IMR-90 (cell line): Measurements from ENCODE around the gene COL25A1. TPM values are rescaled to one million over a fixed set of nuclear protein-coding genes. Genes with fewer than 3 reads are reported as not detected.
A peak's percentile ranks its signal among the peaks of the same experiment; 100 is the strongest.

Source experiments
- ATAC-seq: fragments of 200-7000 bp; cut with Tn5 transposase; 2 replicates; pipeline ENCODE4 v1.9.1; 2020; ENCODE audit warnings: low read depth, mild to moderate bottlenecking, moderate library complexity
- BruUV-seq: library from RNA; stranded (reverse); fragments of 400-500 nt; replicated peaks from 2 replicates; lab custom pipeline; 2021; lab: Mats Ljungman, UMichigan
- CTCF ChIA-PET: fragments of 300-600 bp; formaldehyde crosslinking; extraction: SDS; loops from one replicate; lab custom pipeline; 2021; ENCODE audit warnings: antibody characterized with exemption; lab: Yijun Ruan, JAX
- POLR2A ChIA-PET: fragments of 300-600 bp; sonication (Branson Sonifier 250); formaldehyde crosslinking; loops from one replicate; lab custom pipeline; 2022; ENCODE audit warnings: antibody characterized with exemption; ENCODE audit not compliant: unreplicated experiment; lab: Charles Lee
- DNase-seq: peaks from one replicate; pipeline ENCODE4 v3.0.0; 2013
- H2AFZ ChIP-seq: replicated peaks from 2 replicates; pipeline ENCODE3; 2013; ENCODE audit warnings: low read length, mild to moderate bottlenecking; ENCODE audit not compliant: poor library complexity
- H2AK5ac ChIP-seq: 2 replicates; pipeline ENCODE4 v1.6.1; 2013; ENCODE audit warnings: low read depth, low read length, inconsistent platforms
- H2AK9ac ChIP-seq: replicated peaks from 2 replicates; pipeline ENCODE3; 2013; ENCODE audit warnings: mild to moderate bottlenecking, low read depth, low read length, moderate library complexity; ENCODE audit not compliant: poor library complexity
- H2BK120ac ChIP-seq: 2 replicates; pipeline ENCODE4 v1.6.1; 2013; ENCODE audit warnings: low read depth, low read length, inconsistent platforms
- H2BK15ac ChIP-seq: 3 replicates; pipeline ENCODE4 v1.6.1; 2013; ENCODE audit warnings: low read depth, low read length, inconsistent platforms
- H2BK20ac ChIP-seq: 2 replicates; pipeline ENCODE4 v1.6.1; 2013; ENCODE audit warnings: low read depth, mild to moderate bottlenecking, inconsistent platforms, low read length, moderate library complexity
- H2BK5ac ChIP-seq: 2 replicates; pipeline ENCODE4 v1.6.1; 2013; ENCODE audit warnings: mild to moderate bottlenecking, low read depth, low read length, inconsistent platforms; ENCODE audit not compliant: poor library complexity, severe bottlenecking
- H3K14ac ChIP-seq: replicated peaks from 2 replicates; pipeline ENCODE4 v1.6.1; 2013; ENCODE audit warnings: low read depth, low read length, inconsistent platforms
- H3K18ac ChIP-seq: 2 replicates; pipeline ENCODE4 v1.6.1; 2013; ENCODE audit warnings: low read depth, low read length, control low read depth
- H3K23ac ChIP-seq: 2 replicates; pipeline ENCODE4 v1.6.1; 2013; ENCODE audit warnings: low read depth, low read length, inconsistent platforms
- H3K27ac ChIP-seq: 2 replicates; pipeline ENCODE4 v1.5.1; 2013; ENCODE audit warnings: mild to moderate bottlenecking, control low read depth, low read length; ENCODE audit not compliant: insufficient read depth
- H3K27me3 ChIP-seq: 2 replicates; pipeline ENCODE4 v1.6.1; 2013; ENCODE audit warnings: low read length; ENCODE audit not compliant: control insufficient read depth, insufficient read depth
- H3K36me3 ChIP-seq: 2 replicates; pipeline ENCODE4 v1.6.1; 2013; ENCODE audit warnings: low read length, mixed read lengths; ENCODE audit not compliant: control insufficient read depth, insufficient read depth
- H3K4ac ChIP-seq: 2 replicates; pipeline ENCODE4 v1.6.1; 2013; ENCODE audit warnings: low read depth, low read length, inconsistent platforms
- H3K4me1 ChIP-seq: 2 replicates; pipeline ENCODE4 v1.6.1; 2013; ENCODE audit warnings: low read length, mixed read lengths; ENCODE audit not compliant: control insufficient read depth, insufficient read depth
- H3K4me2 ChIP-seq: 2 replicates; pipeline ENCODE4 v1.6.1; 2013; ENCODE audit warnings: low read depth, mild to moderate bottlenecking, control low read depth, low read length, moderate library complexity
- H3K4me3 ChIP-seq: 2 replicates; pipeline ENCODE4 v1.5.1; 2013; ENCODE audit warnings: low read depth, mild to moderate bottlenecking, control low read depth, low read length, moderate library complexity; ENCODE audit not compliant: insufficient read depth
- H3K56ac ChIP-seq: 2 replicates; pipeline ENCODE4 v1.6.1; 2013; ENCODE audit warnings: low read length, inconsistent platforms; ENCODE audit not compliant: insufficient read depth; ENCODE audit errors: extremely low read depth
- H3K79me1 ChIP-seq, 2 experiments: 2 replicates each; pipeline ENCODE4 v1.6.1; 2013; ENCODE audit warnings: low read length in 2 of 2, inconsistent platforms in 1 of 2, low read depth in 1 of 2
- H3K9ac ChIP-seq: 2 replicates; pipeline ENCODE4 v1.6.1; 2013; ENCODE audit warnings: low read depth, low read length, control low read depth
- H3K9me1 ChIP-seq: 2 replicates; pipeline ENCODE4 v1.6.1; 2013; ENCODE audit warnings: low read length, inconsistent platforms; ENCODE audit not compliant: insufficient read depth
- H3K9me3 ChIP-seq: 2 replicates; pipeline ENCODE4 v1.6.1; 2013; ENCODE audit warnings: low read length; ENCODE audit not compliant: control insufficient read depth, insufficient read depth
- H4K20me1 ChIP-seq: 2 replicates; pipeline ENCODE4 v1.6.1; 2013; ENCODE audit warnings: low read length, inconsistent platforms; ENCODE audit not compliant: insufficient read depth
- H4K5ac ChIP-seq: 2 replicates; pipeline ENCODE4 v1.6.1; 2013; ENCODE audit warnings: mild to moderate bottlenecking, low read depth, low read length, control low read depth
- H4K8ac ChIP-seq, 2 experiments: 2 replicates each; pipeline ENCODE4 v1.6.1; 2013; ENCODE audit warnings: low read depth in 2 of 2, low read length in 2 of 2, control low read depth in 1 of 2, inconsistent platforms in 1 of 2
- H4K91ac ChIP-seq: 2 replicates; pipeline ENCODE4 v1.6.1; 2013; ENCODE audit warnings: low read depth, low read length, inconsistent platforms; ENCODE audit not compliant: insufficient read depth
- BHLHE40 ChIP-seq: fragments of 150-350 bp; IDR thresholded peaks from 2 replicates; pipeline ENCODE4 v1.6.1; 2016; ENCODE audit warnings: mild to moderate bottlenecking, low read depth, low read length
- CEBPB ChIP-seq: IDR thresholded peaks from 2 replicates; pipeline ENCODE4 v1.6.1; 2012; ENCODE audit warnings: low read depth, low read length, improper control_type of control experiment
- CHD1 ChIP-seq: IDR thresholded peaks from 2 replicates; pipeline ENCODE4 v1.6.1; 2012; ENCODE audit warnings: low read depth, low read length, improper control_type of control experiment
- CTCF ChIP-seq: conservative IDR thresholded peaks from 2 replicates; pipeline ENCODE4 v1.5.1; 2012; ENCODE audit warnings: mild to moderate bottlenecking, low read depth, low read length, improper control_type of control experiment
- ELK1 ChIP-seq: fragments of 150-350 bp; IDR thresholded peaks from 2 replicates; pipeline ENCODE4 v1.6.1; 2016; ENCODE audit warnings: low read depth, mild to moderate bottlenecking, low read length, moderate library complexity, borderline replicate concordance
- FOS ChIP-seq: fragments of 150-350 bp; IDR thresholded peaks from 2 replicates; pipeline ENCODE4 v1.6.1; 2016; ENCODE audit warnings: low read depth, low read length
- MAFK ChIP-seq: IDR thresholded peaks from 2 replicates; pipeline ENCODE4 v1.6.1; 2012; ENCODE audit warnings: low read depth, low read length, improper control_type of control experiment
- MAZ ChIP-seq: IDR thresholded peaks from 2 replicates; pipeline ENCODE4 v1.6.1; 2012; ENCODE audit warnings: low read depth, mild to moderate bottlenecking, low read length, improper control_type of control experiment, moderate library complexity, borderline replicate concordance
- MXI1 ChIP-seq: IDR thresholded peaks from 2 replicates; pipeline ENCODE4 v1.6.1; 2012; ENCODE audit warnings: low read depth, mild to moderate bottlenecking, low read length, moderate library complexity, borderline replicate concordance
- NFE2L2 ChIP-seq: fragments of 150-350 bp; IDR thresholded peaks from 2 replicates; pipeline ENCODE4 v1.6.1; 2016; ENCODE audit warnings: low read depth, mild to moderate bottlenecking, low read length
- POLR2A ChIP-seq: IDR thresholded peaks from 2 replicates; pipeline ENCODE4 v1.6.1; 2012; ENCODE audit warnings: mild to moderate bottlenecking, low read depth, low read length
- RAD21 ChIP-seq: IDR thresholded peaks from 2 replicates; pipeline ENCODE4 v1.6.1; 2012; ENCODE audit warnings: low read length, improper control_type of control experiment
- RCOR1 ChIP-seq: IDR thresholded peaks from 2 replicates; pipeline ENCODE4 v1.6.1; 2012; ENCODE audit warnings: mild to moderate bottlenecking, low read length, improper control_type of control experiment; ENCODE audit not compliant: insufficient replicate concordance
- RFX5 ChIP-seq: IDR thresholded peaks from 2 replicates; pipeline ENCODE4 v1.8.0; 2012; ENCODE audit warnings: low read depth, mild to moderate bottlenecking, low read length, moderate library complexity
- SMC3 ChIP-seq: fragments of 150-350 bp; IDR thresholded peaks from 2 replicates; pipeline ENCODE4 v1.6.1; 2016; ENCODE audit warnings: low read depth, mild to moderate bottlenecking, antibody characterized with exemption, low read length, moderate library complexity
- USF2 ChIP-seq: fragments of 150-350 bp; IDR thresholded peaks from 2 replicates; pipeline ENCODE4 v1.6.1; 2017; ENCODE audit warnings: mild to moderate bottlenecking, antibody characterized with exemption, low read length, low read depth
- WGBS, 2 experiments: methylation state at CpG; one replicate each; pipeline versions ENCODE4 v1.1.5 to v1.1.7; 2013; ENCODE audit warnings: missing lambda C conversion rate in 2 of 2; ENCODE audit not compliant: insufficient read length in 1 of 2; ENCODE audit errors: extremely low coverage in 2 of 2; 5-methylcytosine and 5-hydroxymethylcytosine counted together
- dilution Hi-C: fragments of 300-500 bp; cut with HindIII; formaldehyde crosslinking; loops from one replicate; pipeline ENCODE4 v1.14.3; 2018; ENCODE audit warnings: low sequenced_read_pairs; ENCODE audit not compliant: unreplicated experiment
- in situ Hi-C: fragments of 300-500 bp; cut with MboI; formaldehyde crosslinking; loops from 3 replicates; pipeline ENCODE4 v1.14.3; 2019; ENCODE audit warnings: low sequenced_read_pairs, inconsistent platforms, mixed read lengths
- intact Hi-C: fragments of 100-400 bp; cut with micrococcal nuclease; formaldehyde crosslinking; loops from 2 replicates; pipeline ENCODE4 v1.10.0; 2022
- polyA plus RNA-seq, 3 experiments: library from polyadenylated mRNA; depleted of rRNA; stranded (reverse); fragments of >200 nt; gene quantifications; 2 replicates each; pipeline ENCODE4 v1.2.3, GENCODE V29; 2012; ENCODE audit warnings: low replicate concordance in 1 of 3
- total RNA-seq: library from RNA; depleted of rRNA; stranded (reverse); fragments of >200 nt; gene quantifications from 2 replicates; pipeline ENCODE4 v1.2.3, GENCODE V29; 2012

The COL25A1 gene
- total and polyA plus RNA-seq, 2 of the 4 experiments (the other 2 are of a cell fraction): under 0.01 to 0.05 TPM

GRCh38 chr4:109043286-109043685, 259.2 kb downstream of the COL25A1 start:
- DNase-seq (no peak), ATAC-seq (no peak)
- Histone ChIP-seq H3K79me1 (no peaks in the 10 kb centered on the region), H3K14ac (no peak overlapping the region), H3K9me1 (no peaks in the 10 kb centered on the region; the same call in 1 of the 2 replicates), H2BK5ac (no peak overlapping the region), H3K9me3 (no peaks in the 10 kb centered on the region), H3K4me3 (no peak overlapping the region), H2AFZ (no peak overlapping the region), H3K18ac (no peak overlapping the region), H3K27ac (no peak overlapping the region), H2BK120ac (no peak overlapping the region), H3K56ac (no peak overlapping the region), H3K23ac (no peak overlapping the region), H3K4me2 (no peak overlapping the region), H4K8ac (no peak overlapping the region), H2BK15ac (no peak overlapping the region), H2AK5ac (no peak overlapping the region), H3K4ac (no peak overlapping the region), H3K27me3 (no peaks in the 10 kb centered on the region), H2BK20ac (0 out of 2 replicates have a peak overlapping the region, but pooled peaks have one; percentile 9), H2AK9ac (no peak overlapping the region), H3K9ac (no peak overlapping the region), H4K20me1 (no peaks in the 10 kb centered on the region), H4K91ac (no peak overlapping the region), H3K36me3 (no peaks in the 10 kb centered on the region), H4K5ac (no peak overlapping the region), H3K4me1 (peaks cover 1% of the 10 kb centered on the region; the same call in 1 of the 2 replicates)
- TF ChIP-seq CEBPB (no peak), POLR2A (no peak), RAD21 (no peak), MXI1 (no peak), RFX5 (no peak), CHD1 (no peak), USF2 (no peak), MAFK (no peak), CTCF (no peak), ELK1 (no peak), BHLHE40 (no peak), MAZ (no peak), SMC3 (no peak), RCOR1 (no peak), FOS (no peak), NFE2L2 (no peak)
- ChIA-PET CTCF (interaction anchor here (0.6 kb wide), 1 partner anchor 272 kb away, joined by 4 read pairs; no protein-coding TSS in a partner anchor), POLR2A (no interaction called here)
- no CpG with 5 or more reads among the region's 3 CpGs for WGBS, 2 experiments
- dilution Hi-C loops: no loop called here
- in situ Hi-C loops: no loop called here
- intact Hi-C loops: loop anchor here (10.0 kb wide), 1 partner anchor 198 kb away; no protein-coding TSS in a partner anchor
- BruUV-seq: no TSS peak
